RKO (cell line): ENCODE results near the gene TRPV3.
"Not testable (repeated sequence)": the region's sequence is repeated elsewhere in the genome, so short reads cannot be mapped to it uniquely, and the experiment has no call there.

Experiments used
- DNase-seq: peaks from one replicate; pipeline ENCODE4 v3.0.0-alpha.2; 2016; ENCODE audit warnings: low spot score

TRPV3 gene

DNA sequence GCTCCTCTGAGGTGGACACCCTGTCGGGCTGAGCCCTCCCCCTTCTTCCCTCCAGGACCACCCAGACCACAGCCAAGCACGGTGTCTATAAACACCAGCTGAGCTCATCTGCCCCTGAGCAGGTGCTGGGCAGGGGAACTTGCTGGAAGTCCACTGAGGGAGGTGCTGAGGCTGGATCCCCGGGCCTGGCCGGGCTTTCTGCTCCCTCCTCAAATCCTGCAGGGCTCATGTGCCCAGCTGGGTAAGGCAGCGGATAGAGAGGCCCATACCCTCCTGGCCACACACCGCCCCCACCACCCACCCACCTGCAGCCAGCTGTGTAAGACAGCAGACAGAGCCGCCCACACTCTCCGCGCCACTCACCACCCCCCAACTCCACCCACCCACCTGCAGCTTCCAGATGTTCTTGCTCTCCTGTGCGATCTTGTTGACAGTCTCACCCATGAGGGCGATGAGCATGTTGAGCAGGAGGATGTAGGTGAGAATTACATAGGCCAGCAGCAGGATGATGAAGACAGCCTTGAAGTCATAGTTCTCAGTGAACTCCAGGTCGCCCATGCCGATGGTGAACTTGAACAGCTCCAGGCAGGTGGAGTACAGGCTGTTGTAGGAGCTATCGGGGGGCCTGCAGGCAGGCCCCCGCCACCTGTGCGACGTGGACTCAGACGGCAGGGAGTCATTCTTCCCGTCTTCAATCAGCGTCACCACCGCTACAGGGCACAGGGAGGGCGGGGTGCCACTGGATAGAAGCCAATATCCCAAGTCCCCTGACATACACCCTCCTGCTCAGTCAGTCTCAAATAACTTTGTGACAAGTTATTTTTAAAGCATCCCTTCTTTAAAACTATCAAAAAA is 15.9 kb upstream of the TRPV3 start:
- no peak for DNase-seq

DNA sequence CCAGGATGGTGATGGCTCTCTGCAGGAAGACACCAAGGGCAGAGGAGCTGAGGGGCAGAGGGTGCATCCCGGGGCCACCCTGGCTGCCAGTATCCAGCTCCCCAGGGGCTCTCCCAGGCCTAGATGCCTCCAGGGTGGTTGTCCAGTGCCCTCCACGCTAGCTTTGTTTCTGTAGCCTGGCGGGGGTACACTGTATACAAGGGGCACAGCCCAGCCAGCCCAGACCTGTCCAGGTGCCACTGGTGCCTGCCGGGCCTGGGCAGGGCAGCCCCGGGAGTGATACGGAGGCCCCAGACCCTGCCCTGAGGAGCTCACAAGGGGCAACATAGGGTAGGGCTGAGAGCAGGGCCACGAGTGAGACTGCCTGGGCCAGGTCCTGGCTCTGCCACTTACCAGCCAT is 14.6 kb upstream of the TRPV3 start:
- DNase-seq, result no peak

DNA sequence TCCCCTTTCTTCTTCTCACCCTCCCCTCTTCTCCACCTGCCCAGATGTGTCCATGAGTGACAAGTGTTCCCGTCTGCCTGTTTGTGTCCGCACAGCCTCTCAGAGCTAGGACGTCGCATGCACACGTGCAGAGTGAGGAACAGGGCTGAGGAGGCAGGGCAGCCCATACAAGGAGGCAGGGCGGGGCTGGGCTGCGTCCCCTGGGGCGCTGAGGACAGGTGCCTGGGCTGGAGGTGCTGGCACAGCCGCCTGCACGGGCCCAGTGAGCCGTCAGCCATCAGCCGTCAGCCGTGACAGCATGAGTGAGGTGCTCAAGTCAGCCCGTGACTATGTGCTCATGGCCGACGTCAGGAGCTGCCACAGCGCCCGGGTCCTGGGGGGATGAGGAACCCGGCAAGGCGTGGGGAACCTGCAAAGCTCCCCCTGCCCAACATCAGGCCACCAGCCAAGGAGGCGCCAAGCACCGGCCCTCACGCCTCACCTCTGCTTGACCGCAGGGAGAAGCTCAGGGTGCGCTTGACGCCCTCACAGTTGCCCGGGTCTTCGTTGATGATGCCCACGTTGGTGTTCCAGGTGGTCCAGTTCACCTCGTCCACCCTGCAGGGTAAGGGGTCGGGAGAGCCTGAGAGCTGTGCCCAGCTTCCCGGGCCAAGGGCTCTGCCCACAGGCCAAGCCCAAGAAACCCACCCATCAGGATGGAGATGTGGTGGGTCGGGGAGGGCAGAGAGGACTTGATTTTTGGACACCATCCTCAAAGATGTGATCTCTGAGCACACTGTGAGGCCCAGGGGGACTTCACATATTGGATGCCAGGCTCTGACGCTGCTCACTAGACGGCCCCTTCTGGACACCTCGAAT is 13.7 kb upstream of the TRPV3 start:
- DNase-seq, result no peak

DNA sequence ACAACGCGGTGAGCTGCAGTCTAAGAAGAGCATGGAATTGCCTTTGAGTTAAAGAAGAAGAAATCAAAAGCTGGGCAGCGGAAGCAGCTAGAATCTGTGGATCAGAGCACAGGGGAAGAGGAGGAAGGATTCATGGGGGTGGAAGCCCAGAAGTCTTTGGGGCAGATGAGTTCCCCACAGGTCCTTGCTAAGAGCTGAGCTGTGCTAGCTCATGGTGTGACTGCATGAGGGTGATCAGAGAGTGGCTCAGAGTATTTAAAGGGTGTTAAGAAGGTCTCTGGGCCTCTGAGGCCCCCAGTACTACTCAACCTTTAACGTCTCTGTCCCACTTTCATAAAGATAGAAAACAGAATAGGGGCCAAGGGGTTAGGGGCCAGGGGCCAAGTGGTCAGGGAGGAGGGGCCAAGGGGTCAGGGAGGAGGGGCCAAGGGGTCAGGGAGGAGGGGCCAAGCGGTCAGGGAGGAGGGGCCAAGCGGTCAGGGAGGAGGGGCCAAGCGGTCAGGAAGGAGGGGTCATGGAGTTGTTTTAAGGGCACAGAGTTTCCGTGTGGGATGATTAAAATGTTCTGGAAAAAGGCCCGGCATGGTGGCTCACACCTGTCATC is 12.0 kb upstream of the TRPV3 start:
- DNase-seq, result no peak

DNA sequence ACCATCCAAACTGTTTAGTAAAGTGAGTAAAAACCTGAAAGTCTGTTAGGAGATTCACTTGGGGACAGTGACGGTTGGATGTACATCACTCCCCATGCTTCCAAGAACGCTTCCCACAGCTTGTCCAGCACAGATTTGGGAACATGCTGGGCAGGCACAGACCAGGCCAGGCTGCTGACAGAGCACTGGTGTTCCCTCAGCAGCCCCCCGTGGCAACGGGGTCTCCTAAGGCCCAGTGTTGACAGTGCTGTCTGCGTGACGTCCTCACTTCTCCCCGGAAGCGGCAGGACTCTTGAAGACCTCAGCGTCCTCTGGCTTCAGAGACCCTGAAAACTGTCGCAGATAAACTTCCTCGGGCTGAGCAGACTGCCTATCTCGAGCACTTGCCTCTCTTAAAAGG is 8.9 kb upstream of the TRPV3 start:
- DNase-seq, result no peak

DNA sequence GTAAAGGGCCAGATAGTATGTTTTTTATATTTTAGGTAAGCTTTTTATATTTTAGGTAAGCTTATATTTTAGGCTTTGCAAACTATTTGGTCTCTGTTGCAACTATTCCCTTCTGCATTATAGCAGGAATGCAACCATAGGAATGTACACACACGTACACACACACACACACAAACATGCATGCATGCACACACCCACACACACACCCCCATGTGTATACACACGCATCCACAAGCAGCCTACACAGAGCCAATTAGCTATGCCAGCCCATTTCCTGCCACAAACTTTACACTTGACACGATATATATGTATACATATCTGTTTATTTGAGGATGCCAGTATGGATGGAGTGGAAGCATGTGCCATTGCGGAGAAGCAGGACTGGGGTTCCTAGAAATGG is 7.5 kb upstream of the TRPV3 start:
- no peak for DNase-seq

DNA sequence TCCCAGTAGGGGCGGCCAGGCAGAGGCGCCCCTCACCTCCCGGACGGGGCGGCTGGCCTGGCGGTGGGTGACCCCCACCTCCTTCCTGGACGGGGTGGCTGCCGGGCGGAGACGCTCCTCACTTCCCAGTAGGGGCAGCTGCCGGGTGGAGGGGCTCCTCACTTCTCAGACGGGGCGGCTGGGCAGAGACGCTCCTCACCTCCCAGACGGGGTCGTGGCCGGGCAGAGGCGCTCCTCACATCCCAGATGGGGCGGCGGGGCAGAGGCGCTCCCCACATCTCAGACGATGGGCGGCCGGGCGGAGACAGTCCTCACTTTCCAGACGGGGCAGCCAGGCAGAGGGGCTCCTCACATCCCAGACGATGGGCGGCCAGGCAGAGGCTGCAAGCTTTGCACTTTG is 6.6 kb upstream of the TRPV3 start:
- DNase-seq, result not testable (repeated sequence)

DNA sequence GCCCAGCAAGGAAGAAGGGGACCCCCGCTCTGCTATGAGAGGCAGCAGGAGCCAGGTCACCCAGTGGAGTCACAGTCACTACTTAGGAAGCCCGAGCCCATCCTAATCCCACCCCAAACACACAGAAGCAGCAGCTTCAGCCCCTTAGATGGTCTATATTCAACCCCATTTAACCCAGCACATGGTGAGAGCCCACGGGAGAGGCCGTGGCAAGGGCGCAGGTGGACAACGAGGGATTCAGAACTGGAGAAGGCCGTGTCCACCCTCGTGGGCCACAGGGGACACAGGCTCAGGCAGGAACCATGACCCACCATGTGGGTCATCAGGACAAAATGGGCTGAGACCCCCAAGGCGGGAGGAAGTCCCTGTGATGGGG is 1.6 kb upstream of the TRPV3 start:
- DNase-seq, result no peak

DNA sequence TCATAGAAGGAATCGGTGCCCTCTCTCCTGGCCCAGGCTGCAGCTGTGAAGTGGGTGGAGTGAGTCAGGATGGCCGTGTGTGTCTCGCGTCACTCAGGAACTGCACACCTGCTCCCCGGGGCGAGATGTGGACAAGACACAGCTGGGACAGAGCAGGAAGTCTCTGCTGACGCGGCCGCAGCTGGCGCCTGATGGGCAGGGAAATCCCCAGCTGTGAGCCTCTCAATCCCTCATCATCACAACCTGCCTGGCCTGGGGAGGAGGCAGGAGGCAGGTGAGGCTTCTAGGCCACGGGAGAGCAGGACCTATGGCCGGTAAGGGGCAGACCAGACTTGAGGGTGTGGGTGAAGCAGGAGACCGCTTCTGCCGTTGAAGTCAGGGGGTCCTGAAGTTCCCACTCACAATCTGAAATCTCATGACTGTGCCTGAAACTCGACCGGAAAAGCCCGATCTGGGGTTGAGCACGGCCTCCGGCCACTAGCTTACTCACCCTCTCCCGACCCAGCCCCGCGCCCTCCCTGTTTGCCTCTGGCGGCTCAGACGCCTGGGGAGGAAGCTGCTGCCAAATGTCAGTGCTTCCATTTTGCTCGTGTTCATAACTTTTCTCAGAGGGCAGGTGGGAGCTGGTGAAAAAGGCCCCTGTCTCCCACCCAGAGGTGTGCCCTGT is 1.1 kb upstream of the TRPV3 start:
- peak; percentile 38 for DNase-seq

DNA sequence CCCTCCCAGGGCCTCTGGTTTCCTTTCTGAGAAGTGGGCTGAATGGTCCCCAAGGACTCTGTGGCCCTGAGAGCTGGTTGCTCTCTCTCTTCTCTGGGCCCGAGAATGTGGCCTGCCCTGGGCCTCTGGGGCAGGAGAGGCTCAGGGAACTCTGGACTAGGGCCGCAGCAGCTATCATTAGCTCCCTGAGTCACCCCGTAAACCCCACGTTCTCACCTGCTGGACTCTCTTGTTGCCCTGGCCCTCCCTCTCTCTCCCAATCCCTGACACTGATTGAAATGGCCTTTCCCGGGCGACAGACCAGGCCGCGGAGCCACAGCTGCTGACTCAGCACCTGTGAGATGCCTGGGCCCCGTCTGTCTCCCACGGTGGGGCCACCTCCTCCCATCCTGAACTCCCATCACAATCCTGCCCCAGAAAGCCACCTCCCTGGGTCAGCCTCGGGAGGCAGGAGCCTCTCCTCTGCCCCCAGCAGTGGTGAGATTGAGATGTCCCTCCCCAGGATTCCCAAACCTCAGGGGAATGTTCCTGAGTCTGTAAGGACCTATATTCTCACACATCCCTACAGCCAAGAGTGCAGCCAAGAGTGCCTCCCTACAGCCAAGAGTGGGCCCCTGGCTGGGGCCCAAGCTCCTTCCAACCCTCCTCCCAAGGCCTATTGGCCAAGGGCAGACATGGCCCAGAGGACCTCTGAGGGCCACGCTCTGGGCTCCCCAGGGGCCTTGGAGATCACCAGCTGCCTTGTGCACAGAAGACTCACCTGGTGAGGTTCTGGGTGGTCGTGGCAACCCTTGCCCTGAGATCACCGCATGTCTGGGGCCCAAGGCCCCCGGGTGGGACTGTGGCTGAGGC is 470 bp downstream of the TRPV3 start:
- no peak for DNase-seq

DNA sequence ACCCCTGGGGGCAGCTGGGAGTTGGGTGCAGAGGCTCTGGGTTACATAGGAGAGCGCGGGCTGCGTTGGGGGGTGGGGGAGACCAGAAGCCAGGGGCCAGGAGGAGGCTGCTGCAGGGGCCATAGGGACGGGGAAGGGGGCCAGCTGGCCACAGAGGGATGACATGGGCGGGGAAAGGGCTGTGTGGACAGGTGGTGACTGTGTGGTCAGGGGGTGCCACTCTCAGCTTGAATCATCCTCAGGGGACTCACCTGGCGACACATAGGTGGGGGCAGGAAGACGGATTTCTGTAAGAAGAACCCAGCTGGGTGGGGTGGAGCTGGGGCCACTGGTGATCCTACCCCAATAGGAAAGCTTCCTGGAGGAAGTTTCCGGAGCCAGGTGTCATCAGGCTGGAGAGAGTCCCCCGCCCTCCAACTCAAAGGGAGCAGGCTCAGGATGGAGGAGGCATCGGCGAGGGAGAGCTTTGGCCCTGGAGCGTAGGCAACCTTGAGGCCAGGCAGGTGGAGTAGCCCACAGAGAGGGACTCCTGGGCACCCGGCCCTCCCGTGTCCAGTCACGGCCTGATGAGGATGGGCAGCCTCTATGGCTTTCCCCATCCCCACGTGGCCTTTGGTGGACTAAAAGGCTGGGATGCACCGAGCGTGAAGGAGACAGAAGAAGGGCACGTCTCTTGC is 1.2 kb downstream of the TRPV3 start:
- no peak for DNase-seq

DNA sequence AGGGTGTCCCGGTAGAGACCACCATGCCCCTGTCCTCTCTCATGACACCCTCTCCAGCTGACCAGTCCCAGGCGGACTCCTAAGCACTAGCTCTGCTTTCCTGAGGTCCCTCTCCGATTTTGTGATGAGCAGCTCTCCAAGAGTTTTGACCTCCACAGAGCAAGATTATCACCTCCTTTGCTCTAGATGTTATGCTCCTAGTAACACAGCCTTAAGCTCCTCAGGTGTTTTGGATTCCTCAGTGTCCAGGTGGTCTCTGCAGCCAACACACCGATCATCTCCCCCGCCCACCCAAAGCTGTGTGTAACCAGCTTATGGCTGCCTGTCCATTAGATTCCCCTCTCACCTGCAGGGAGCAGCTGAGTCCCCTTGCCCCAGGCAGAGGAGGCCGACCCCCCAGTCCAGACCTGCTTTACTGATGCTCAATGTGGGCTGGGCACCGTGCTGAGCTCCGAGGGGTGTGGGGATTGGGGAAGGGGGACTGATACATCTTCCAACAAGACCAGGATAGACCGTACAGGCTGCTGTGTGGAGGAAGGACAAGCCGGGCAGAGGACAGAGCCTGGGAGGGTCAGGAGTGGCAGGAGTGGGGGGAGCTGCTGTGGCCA is 2.3 kb downstream of the TRPV3 start:
- DNase-seq, result no peak

DNA sequence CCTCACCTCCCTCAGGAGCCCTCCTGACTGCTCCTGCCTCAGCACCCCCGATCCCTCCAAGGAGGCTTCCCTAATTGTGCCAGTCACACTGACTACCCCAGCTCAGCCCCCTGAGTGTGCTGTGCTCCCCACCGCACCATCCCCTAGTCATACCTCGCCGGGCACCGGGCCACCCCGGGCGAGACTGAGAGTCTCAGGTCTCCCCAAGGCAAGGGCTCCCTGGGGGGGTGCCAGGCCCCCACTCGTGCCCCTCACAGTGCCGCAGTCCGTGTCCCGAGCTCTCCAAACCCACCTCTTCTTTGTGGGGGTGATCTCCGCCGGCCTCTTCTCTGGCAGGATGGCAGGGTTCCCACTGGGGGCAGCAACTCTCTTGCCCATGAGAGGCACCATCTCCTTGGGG is 3.2 kb downstream of the TRPV3 start:
- no peak for DNase-seq

DNA sequence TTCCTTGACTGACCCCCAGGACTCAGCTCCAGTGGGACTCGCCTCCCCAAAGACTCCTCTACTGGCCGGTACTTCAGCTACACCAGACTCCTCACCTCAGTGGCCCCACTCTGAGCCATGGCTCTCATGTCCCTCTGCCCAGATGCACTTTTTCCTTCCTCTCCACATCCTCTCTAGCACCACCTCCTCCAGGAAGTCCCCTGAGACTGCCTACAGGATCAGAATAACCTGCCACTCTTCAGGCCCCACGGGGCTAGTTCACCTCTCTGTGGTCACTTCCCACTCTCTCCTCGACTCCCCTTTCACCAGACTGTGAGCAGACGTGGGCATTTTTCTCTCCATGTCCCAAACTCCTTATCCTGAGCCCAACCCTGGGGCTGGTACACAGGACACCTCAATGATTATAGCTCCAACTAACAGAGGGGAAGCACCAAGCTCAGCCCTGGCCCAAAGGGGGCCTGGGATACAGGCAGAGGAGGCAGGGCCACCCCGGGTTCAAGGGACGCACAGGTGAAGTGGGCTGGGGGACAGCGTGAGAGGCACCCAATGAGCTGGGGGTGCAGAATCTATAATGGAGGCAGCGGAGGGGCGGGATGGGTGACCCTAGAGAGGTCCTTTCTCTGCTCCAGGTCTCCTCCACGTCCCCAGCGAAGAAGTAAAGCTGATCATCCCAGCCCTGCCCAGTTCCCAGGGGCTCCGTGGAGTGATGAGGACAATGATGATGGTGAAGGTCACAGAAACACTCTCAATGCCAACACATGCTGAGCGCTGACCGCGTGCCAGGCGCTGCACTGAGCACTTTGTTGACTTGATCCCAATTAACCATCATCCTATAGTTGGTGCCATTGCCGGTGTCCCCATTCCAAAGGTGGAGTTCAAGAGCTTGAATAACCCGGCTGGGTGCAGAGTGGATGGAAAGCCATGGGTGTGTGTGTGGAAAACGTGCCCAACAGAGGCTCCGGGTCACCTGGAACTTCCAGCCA is 3.9 kb downstream of the TRPV3 start:
- no peak for DNase-seq

DNA sequence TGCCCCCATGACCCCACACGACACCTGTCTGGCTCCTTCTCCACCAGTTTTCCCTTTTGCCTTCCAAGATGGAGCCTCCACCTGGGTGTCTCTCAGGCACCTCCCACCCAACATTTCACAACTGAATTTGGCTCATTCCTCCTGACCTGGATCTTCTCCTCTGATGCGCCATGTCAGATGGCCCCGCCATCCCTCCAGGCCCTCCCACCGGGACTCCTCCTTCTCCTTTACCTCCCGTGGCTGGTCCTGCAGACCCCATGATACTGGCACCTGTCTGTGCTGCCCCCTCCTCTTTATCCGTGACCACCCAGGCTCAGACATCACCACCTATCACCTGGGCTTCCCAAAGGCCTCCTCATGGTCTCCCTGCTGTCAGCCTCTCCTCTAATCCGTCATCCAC is 4.7 kb downstream of the TRPV3 start:
- DNase-seq, result no peak

DNA sequence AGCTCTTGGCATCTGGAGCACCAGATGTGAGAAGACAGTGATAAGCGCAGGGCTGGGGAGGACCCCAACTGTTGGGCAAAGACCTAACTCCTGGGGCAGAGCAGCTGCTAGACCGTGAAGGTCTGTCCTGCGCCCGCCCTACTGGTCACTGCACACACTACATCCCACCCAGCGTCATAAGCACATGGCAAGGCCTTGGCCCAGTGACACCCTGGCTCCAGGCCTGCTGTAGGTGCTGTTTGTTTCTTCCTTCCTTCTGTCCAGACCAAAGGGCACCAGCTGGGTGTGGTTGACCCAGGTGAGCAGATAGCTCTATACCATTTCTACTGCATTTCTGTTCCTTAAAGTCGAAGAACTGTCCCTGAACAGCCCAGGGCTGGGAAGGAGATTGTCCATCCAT is 6.4 kb downstream of the TRPV3 start:
- DNase-seq, result no peak

DNA sequence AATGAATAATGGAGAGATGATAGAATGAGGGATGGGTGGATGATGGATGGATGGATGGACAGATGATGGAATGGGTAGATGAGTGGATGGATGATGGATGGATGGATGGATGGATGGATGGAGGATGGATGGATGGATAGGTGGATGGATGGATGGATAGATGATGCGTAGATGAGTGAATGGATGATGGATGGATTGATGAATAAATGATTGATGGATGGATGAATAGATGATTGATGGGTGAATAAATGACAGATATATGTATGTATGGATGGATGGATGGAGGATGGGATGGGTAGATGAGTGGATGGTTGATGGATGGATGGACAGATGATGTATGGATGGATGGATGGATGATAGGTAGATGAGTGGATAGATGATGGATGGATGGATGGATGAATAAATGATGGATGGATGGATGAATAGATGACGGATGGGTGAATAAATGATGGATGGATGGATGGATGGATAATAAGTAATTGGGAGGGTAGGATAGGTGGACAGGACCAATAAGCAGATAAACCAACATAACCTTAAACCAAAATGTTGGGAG is 7.9 kb downstream of the TRPV3 start:
- no peak for DNase-seq

DNA sequence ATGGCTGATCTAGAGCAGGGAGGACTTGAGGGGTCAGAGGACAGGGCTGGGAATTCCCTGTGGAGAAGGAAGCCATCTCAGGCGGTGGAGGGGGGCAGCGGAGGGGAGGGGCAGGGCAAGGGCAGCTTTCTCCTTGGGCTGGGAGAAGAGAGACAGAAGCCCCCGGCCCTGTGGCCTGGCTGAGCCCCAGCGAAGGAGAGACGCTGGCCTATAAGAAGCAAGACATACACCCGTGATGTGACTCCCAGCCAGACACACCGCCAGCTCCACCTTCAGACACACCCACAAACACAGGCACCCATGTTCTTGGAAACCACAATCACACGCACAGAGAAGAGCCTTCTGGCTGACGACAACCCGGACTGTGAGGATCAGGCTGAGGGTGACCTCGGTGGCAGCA is 10.0 kb downstream of the TRPV3 start:
- DNase-seq, result no peak

DNA sequence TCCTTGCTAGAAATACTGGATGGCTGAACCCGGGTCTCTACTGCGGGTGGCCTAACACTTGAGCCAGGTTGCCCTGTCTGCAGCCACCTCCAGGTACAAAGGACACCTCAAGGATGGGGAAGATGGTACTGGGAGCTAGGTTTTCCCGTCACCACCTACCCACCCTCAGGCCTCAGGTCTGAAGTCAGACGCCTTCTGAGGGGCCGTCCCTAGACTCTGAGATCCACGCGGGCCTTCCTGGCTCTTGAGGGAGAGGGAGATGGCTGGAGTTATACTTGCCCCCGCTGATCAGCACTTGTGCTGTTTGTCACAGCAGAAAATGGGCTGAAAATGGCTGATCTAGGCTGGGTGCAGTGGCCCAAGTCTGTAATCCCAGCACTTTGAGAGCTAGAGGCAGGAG is 10.6 kb downstream of the TRPV3 start:
- no peak for DNase-seq
